NB4 (cell line): Measurements from ENCODE around the gene KLF12.

ENCODE experiments used
- DNase-seq: peaks from one replicate; pipeline ENCODE4 v3.0.0; 2010; ENCODE audit warnings: low read depth
- H3K4me3 ChIP-seq: one replicate; pipeline ENCODE4 v1.5.1; 2011; ENCODE audit warnings: mild to moderate bottlenecking, low read depth, low read length, moderate library complexity
- MYC ChIP-seq: IDR thresholded peaks from 2 replicates; pipeline ENCODE4 v1.6.1; 2011; ENCODE audit warnings: low read depth, low read length
- POLR2A ChIP-seq: IDR thresholded peaks from 2 replicates; pipeline ENCODE4 v1.6.1; 2011; ENCODE audit warnings: mild to moderate bottlenecking; ENCODE audit not compliant: insufficient read length; ENCODE audit errors: extremely low read depth
- TF ChIP-seq, protein P1 (sequence below): IDR thresholded peaks from one replicate; pipeline ENCODE4 v1.5.1; 2012; ENCODE audit warnings: low read depth, low read length
- TF ChIP-seq, protein P2 (sequence below): IDR thresholded peaks from 2 replicates; pipeline ENCODE4 v1.6.1; 2011; ENCODE audit warnings: low read depth, low read length

KLF12 gene

DNA sequence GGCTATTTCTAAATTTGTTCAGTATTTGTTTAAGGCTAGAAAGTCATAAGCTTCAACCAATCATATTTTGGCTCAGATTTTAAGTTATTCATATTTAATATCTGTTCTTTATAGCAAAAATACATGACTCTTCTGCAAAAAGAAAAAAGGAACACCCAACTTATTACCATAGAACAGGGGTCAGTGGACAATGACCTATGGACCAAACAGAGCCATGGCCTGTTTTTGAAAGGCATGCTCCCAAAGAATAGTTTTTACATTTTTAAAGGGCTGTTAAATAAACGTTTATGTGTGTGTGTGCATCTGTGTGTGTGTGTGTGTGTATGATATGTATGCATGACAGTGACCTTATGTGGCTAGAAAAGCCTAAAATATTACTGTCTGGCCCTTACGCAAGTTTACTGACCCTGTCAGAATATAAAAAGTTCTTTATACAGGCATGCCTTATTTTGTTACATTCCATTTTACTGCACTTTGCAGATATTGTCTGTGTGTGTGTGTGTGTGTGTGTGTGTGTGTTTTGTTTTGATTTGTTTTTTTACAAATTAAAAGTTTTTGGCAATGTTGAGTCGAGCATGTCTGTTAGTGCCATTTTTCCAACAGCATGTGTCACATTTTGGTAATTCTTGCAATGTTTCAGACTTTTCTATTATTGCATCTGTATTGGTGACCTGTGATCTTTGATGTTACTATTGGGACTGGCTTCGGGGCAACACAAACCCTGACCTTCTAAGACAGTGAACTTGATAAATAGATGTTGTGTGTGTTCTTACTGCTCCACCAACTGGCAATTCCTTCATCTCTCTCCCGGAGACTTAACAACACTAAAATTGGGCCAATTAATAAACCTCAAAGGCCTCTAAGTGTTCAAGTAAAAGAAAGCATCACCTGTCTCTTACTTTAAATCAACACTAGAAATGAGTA lies 22.0 kb downstream of the KLF12 start:
- TF ChIP-seq, protein P1, sequence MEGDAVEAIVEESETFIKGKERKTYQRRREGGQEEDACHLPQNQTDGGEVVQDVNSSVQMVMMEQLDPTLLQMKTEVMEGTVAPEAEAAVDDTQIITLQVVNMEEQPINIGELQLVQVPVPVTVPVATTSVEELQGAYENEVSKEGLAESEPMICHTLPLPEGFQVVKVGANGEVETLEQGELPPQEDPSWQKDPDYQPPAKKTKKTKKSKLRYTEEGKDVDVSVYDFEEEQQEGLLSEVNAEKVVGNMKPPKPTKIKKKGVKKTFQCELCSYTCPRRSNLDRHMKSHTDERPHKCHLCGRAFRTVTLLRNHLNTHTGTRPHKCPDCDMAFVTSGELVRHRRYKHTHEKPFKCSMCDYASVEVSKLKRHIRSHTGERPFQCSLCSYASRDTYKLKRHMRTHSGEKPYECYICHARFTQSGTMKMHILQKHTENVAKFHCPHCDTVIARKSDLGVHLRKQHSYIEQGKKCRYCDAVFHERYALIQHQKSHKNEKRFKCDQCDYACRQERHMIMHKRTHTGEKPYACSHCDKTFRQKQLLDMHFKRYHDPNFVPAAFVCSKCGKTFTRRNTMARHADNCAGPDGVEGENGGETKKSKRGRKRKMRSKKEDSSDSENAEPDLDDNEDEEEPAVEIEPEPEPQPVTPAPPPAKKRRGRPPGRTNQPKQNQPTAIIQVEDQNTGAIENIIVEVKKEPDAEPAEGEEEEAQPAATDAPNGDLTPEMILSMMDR = no peak
- TF ChIP-seq MYC (no peak), POLR2A (no peak)
- TF ChIP-seq, protein P2, sequence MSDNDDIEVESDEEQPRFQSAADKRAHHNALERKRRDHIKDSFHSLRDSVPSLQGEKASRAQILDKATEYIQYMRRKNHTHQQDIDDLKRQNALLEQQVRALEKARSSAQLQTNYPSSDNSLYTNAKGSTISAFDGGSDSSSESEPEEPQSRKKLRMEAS = no peak
- no peak for DNase-seq
- no peak overlapping the region for H3K4me3 ChIP-seq

DNA sequence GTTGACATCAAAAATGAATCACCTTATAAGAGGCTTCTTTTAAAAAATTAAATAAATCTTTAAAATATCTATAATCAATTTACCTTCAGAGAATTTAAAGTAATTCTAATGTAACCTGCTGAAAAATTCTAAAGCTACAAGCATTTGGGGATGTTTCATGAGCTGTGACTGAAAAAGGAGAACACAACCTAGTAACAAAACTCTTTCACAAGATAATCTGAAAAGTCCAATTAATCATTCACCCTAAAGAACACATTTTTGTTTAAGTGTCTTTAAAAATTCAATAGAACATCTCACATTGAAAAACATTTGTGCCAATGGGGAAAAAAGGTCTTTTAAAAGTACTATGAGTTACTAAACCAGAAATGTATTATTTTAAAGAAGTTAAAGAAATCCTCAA lies 22.8 kb downstream of the KLF12 start:
- H3K4me3 ChIP-seq = no peak overlapping the region
- TF ChIP-seq POLR2A = no peak
- TF ChIP-seq, protein P2 = no peak
- TF ChIP-seq, protein P1 = no peak
- TF ChIP-seq MYC = no peak

DNA sequence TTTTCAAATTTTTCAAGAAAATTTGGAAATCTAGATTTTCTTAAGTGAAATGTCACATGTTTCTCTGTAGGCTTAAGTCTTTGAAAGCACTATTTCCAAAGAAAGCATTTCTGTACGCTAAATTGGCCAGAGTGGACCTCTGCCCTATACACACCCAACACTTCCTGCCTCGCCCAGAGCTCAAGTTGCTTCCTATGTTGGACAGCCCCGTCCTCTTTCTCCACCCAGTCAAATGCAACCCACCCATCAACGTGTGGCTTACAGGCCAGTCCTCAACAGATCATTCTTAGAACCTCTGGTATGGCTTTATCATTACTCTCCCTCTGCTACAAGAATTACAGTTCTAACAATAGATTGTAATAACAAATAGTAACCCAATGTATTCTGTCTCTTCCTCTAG lies 24.2 kb downstream of the KLF12 start:
- H3K4me3 ChIP-seq = no peak overlapping the region
- no peak for DNase-seq
- TF ChIP-seq POLR2A (no peak), MYC (no peak)
- TF ChIP-seq, protein P2 = no peak
- TF ChIP-seq, protein P1 = no peak

More for the DNA sequence above, 22.8 kb downstream of the KLF12 start:
- DNase-seq = no peak

DNA sequence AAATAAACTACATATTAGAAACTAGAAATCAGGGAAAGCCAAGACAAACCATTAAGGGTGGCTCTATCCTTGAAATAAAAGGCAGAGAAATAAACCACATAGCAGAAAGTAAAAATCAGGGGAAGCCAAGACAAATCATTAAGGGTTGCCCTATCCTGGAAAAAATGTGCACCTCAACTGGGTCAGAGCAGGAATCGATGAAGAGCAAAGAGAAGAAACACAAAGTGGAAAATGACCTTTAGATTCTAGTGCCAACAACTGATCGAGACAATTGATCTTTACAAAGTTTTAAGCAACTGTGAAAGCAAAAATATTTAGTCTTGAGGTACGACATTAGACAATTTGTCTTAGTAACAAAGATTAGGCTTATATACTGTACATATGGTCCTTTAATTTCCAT lies 26.6 kb downstream of the KLF12 start:
- TF ChIP-seq, protein P2 = no peak
- TF ChIP-seq MYC = no peak
- TF ChIP-seq, protein P1 = no peak
- TF ChIP-seq POLR2A = no peak
- H3K4me3 ChIP-seq = no peak overlapping the region
- DNase-seq = no peak

DNA sequence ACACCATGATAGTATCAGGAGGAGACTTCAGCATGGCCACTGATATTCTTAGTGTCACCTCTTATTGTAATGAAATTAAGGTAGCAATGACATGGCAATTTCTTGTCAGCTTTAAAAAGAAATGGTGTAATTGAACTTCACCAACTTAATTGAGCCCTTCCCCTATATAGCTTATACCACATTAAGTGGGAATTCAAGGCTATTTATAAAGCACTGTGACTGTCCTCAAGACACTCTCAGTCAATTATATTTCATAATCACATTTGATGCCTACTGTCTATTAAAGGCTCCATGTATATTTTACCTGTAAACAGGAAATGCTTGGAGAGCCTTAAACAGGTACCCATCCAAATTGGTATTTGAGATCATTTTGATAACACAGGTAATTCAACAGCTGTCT lies 28.3 kb downstream of the KLF12 start:
- TF ChIP-seq, protein P2 = no peak
- TF ChIP-seq MYC (no peak), POLR2A (no peak)
- TF ChIP-seq, protein P1 = no peak
- H3K4me3 ChIP-seq = no peak overlapping the region
- DNase-seq = no peak
